Astrocyte (in vitro differentiated cells and primary cell): ENCODE data around the gene TEC.

Source experiments
- EZH2 ChIP-seq: IDR thresholded peaks from 2 replicates; pipeline ENCODE4 v1.6.1; 2012; ENCODE audit warnings: mild to moderate bottlenecking, low read length, inconsistent platforms; ENCODE audit not compliant: insufficient read depth
- TF ChIP-seq, protein P1 (sequence below): IDR thresholded peaks from 2 replicates; pipeline ENCODE4 v1.5.1; 2011; ENCODE audit warnings: low read depth, mild to moderate bottlenecking, inconsistent platforms, low read length, moderate library complexity; ENCODE audit not compliant: insufficient read depth

DNA sequence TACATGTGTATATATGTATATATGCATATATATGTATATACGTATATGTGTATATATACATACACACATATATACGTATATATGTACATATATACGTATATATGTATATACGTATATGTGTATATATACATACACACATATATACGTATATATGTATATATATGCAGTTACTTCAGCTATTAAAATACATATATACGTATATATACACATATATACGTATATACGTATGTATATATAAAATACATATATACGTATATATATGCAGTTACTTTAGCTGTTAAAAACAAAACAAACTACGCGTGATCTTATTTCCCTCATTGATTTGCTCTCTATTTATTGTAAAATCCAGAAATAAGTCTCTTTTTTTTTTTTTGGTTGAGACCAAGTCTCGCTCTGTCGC lies 149.5 kb downstream of the TEC start:
- TF ChIP-seq, protein P1, sequence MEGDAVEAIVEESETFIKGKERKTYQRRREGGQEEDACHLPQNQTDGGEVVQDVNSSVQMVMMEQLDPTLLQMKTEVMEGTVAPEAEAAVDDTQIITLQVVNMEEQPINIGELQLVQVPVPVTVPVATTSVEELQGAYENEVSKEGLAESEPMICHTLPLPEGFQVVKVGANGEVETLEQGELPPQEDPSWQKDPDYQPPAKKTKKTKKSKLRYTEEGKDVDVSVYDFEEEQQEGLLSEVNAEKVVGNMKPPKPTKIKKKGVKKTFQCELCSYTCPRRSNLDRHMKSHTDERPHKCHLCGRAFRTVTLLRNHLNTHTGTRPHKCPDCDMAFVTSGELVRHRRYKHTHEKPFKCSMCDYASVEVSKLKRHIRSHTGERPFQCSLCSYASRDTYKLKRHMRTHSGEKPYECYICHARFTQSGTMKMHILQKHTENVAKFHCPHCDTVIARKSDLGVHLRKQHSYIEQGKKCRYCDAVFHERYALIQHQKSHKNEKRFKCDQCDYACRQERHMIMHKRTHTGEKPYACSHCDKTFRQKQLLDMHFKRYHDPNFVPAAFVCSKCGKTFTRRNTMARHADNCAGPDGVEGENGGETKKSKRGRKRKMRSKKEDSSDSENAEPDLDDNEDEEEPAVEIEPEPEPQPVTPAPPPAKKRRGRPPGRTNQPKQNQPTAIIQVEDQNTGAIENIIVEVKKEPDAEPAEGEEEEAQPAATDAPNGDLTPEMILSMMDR: no peak
- TF ChIP-seq EZH2: no peak
